K562 (cell line): ENCODE measurements around the gene SHISA7. TPM values are rescaled to one million over a fixed set of nuclear protein-coding genes. Genes with fewer than 3 reads are reported as not detected.

Source experiments
- ATAC-seq: fragments of 200-7000 bp; cut with Tn5 transposase; 3 replicates; pipeline ENCODE4 v1.9.1; 2020; ENCODE audit warnings: moderate library complexity
- BruUV-seq: library from RNA; stranded (reverse); fragments of 400-500 nt; replicated peaks from 2 replicates; lab custom pipeline; 2021; lab: Mats Ljungman, UMichigan
- CTCF ChIA-PET: fragments of 300-600 bp; formaldehyde crosslinking; extraction: SDS; loops from one replicate; lab custom pipeline; 2021; ENCODE audit warnings: low intra/inter-chr PET ratio; lab: Yijun Ruan, JAX
- POLR2A ChIA-PET: fragments of 300-600, 350-650 bp; sonication (Branson Sonifier 250); formaldehyde crosslinking; extraction: SDS; loops from one replicate; lab custom pipeline; 2021; ENCODE audit warnings: antibody characterized with exemption, inconsistent platforms; lab: Yijun Ruan, JAX
- DNase-seq, 4 experiments: peaks; one replicate each; pipeline versions ENCODE4 v3.0.0 to v3.0.0-alpha.2; 2011 to 2018; ENCODE audit warnings: low spot score in 3 of 4, mixed read lengths in 3 of 4; ENCODE audit errors: extremely low read depth in 1 of 4
- FAIRE-seq: peaks from 2 replicates; lab custom pipeline; 2011; peaks lifted over from hg19 to GRCh38; lab: Jason Lieb, UNC
- H2AFZ ChIP-seq: 2 replicates; pipeline ENCODE4 v1.6.0; 2011; ENCODE audit warnings: low read depth, low read length, control low read depth, inconsistent platforms
- H3K27ac ChIP-seq: fragments of 200-600 bp; 3 replicates; pipeline ENCODE4 v1.8.0; 2011; ENCODE audit warnings: low read depth, mild to moderate bottlenecking, control low read depth, inconsistent platforms, low read length, moderate library complexity, mixed read lengths; ENCODE audit errors: extremely low read depth
- H3K27me3 ChIP-seq, 2 experiments: fragments of 300-600 bp in 1 of 2; 2 replicates in 1 of 2; 3 replicates in 1 of 2; pipeline versions ENCODE4 v1.6.0 to v1.8.0; 2011; ENCODE audit warnings: inconsistent platforms in 2 of 2, low read length in 2 of 2, mild to moderate bottlenecking in 1 of 2, mixed read lengths in 1 of 2, moderate library complexity in 1 of 2; ENCODE audit not compliant: control insufficient read depth in 2 of 2, insufficient read depth in 2 of 2
- H3K36me3 ChIP-seq: fragments of 300-600 bp; 3 replicates; pipeline ENCODE4 v1.8.0; 2011; ENCODE audit warnings: mild to moderate bottlenecking, low read length, inconsistent platforms; ENCODE audit not compliant: control insufficient read depth, insufficient read depth
- H3K4me1 ChIP-seq, 2 experiments: fragments of 200-600 bp in 1 of 2; replicated peaks in 1 of 2; 2 replicates in 1 of 2; 3 replicates in 1 of 2; pipeline versions ENCODE4 v1.5.1 to v1.8.0; 2011; ENCODE audit warnings: inconsistent platforms in 2 of 2, low read length in 2 of 2, mild to moderate bottlenecking in 1 of 2, mixed read lengths in 1 of 2, moderate library complexity in 1 of 2; ENCODE audit not compliant: control insufficient read depth in 2 of 2, insufficient read depth in 2 of 2
- H3K4me2 ChIP-seq: 2 replicates; pipeline ENCODE4 v1.6.1; 2011; ENCODE audit warnings: low read length, control low read depth, inconsistent platforms, mixed read lengths; ENCODE audit not compliant: insufficient read depth
- H3K4me3 ChIP-seq: fragments of 200-600 bp; sonication (generic), shearing (Covaris generic); 2 replicates; pipeline ENCODE4 v1.5.1; 2016; ENCODE audit warnings: control low read depth, inconsistent platforms
- H3K79me2 ChIP-seq: fragments of 200-600 bp; 3 replicates; pipeline ENCODE4 v1.8.0; 2011; ENCODE audit warnings: low read length, inconsistent platforms; ENCODE audit not compliant: control insufficient read depth, insufficient read depth
- H3K9ac ChIP-seq, 2 experiments: 2 replicates each; pipeline versions ENCODE4 v1.6.0 to v1.6.1; 2011; ENCODE audit warnings: low read depth in 2 of 2, low read length in 2 of 2, control low read depth in 1 of 2, inconsistent platforms in 1 of 2, mild to moderate bottlenecking in 1 of 2, mixed read lengths in 1 of 2; ENCODE audit not compliant: insufficient read depth in 1 of 2
- H3K9me1 ChIP-seq: one replicate; pipeline ENCODE4 v1.6.0; 2011; ENCODE audit warnings: inconsistent platforms, mild to moderate bottlenecking, low read length, moderate library complexity; ENCODE audit not compliant: control insufficient read depth, insufficient read depth
- H3K9me3 ChIP-seq: replicated peaks from 2 replicates; pipeline ENCODE4 v1.5.1; 2011; ENCODE audit warnings: low read depth, low read length, inconsistent platforms; ENCODE audit not compliant: control insufficient read depth, insufficient read depth
- H4K20me1 ChIP-seq: replicated peaks from 2 replicates; pipeline ENCODE4 v1.6.1; 2011; ENCODE audit warnings: low read length, inconsistent platforms, mixed read lengths; ENCODE audit not compliant: control insufficient read depth, insufficient read depth
- DNMT1 ChIP-seq: fragments of 450-650 bp; IDR thresholded peaks from 2 replicates; pipeline ENCODE4 v1.6.1; 2016; ENCODE audit warnings: antibody characterized with exemption, mild to moderate bottlenecking
- ETV1 ChIP-seq: fragments of 450-650 bp; conservative IDR thresholded peaks from 2 replicates; pipeline ENCODE4 v1.6.1; 2016; ENCODE audit warnings: missing genetic modification characterization, control low read depth, low read depth, missing compliant biosample characterization
- EZH2 ChIP-seq: IDR thresholded peaks from 2 replicates; pipeline ENCODE4 v1.6.1; 2012; ENCODE audit warnings: low read depth, mild to moderate bottlenecking, inconsistent platforms, low read length, borderline replicate concordance
- GABPB1 ChIP-seq: sonication (generic); formaldehyde crosslinking; IDR thresholded peaks from 2 replicates; pipeline ENCODE4 v1.8.0; 2022; ENCODE audit warnings: mild to moderate bottlenecking, missing genetic modification reagents
- JUND ChIP-seq, 2 experiments: IDR thresholded peaks; 2 replicates in 1 of 2; 3 replicates in 1 of 2; pipeline ENCODE4 v1.6.1; 2011; ENCODE audit warnings: borderline replicate concordance in 2 of 2, low read depth in 2 of 2, low read length in 2 of 2, improper control_type of control experiment in 1 of 2, missing biosample characterization in 1 of 2, missing genetic modification characterization in 1 of 2, missing genetic modification reagents in 1 of 2
- MXI1 ChIP-seq: IDR thresholded peaks from 2 replicates; pipeline ENCODE4 v1.6.1; 2011; ENCODE audit warnings: low read depth, mild to moderate bottlenecking, improper control_type of control experiment, low read length
- NCOA4 ChIP-seq: fragments of 450-650 bp; IDR thresholded peaks from 2 replicates; pipeline ENCODE4 v1.6.1; 2018; ENCODE audit warnings: mild to moderate bottlenecking; ENCODE audit not compliant: partially characterized antibody
- NEUROD1 ChIP-seq: fragments of 150-350 bp; IDR thresholded peaks from 2 replicates; pipeline ENCODE4 v1.6.1; 2014; ENCODE audit warnings: borderline replicate concordance, low read length, low read depth; ENCODE audit not compliant: partially characterized antibody
- POLR2A ChIP-seq: fragments of 450-650 bp; conservative IDR thresholded peaks from 2 replicates; pipeline ENCODE4 v1.6.1; 2016
- RBFOX2 ChIP-seq: fragments of 200-400 bp; formaldehyde crosslinking; IDR thresholded peaks from 2 replicates; pipeline ENCODE4 v1.6.1; 2017; ENCODE audit warnings: low read depth, mild to moderate bottlenecking, low read length, moderate library complexity
- ZBTB11 ChIP-seq, 3 experiments: fragments of 200-800 bp in 1 of 3; fragments of 250-450 bp in 1 of 3; fragments of 450-650 bp in 1 of 3; sonication (Bioruptor Pico) in 1 of 3; sonication (Bioruptor generic) in 1 of 3; formaldehyde crosslinking in 1 of 3; IDR thresholded peaks; 2 replicates each; pipeline versions ENCODE4 v1.6.1 to v1.8.0; 2016 to 2022; ENCODE audit warnings: mild to moderate bottlenecking in 2 of 3, missing genetic modification characterization in 2 of 3, missing compliant biosample characterization in 1 of 3, moderate library complexity in 1 of 3
- ZNF511 ChIP-seq: sonication (generic); formaldehyde crosslinking; IDR thresholded peaks from 2 replicates; pipeline ENCODE4 v1.8.0; 2022; ENCODE audit warnings: mild to moderate bottlenecking, missing genetic modification reagents
- ZNF740 ChIP-seq, 3 experiments: fragments of 200-800 bp in 1 of 3; sonication (Bioruptor generic) in 1 of 3; sonication (generic) in 1 of 3; formaldehyde crosslinking in 1 of 3; IDR thresholded peaks; 2 replicates each; pipeline versions ENCODE4 v1.6.1 to v1.8.0; 2016 to 2022; ENCODE audit warnings: mild to moderate bottlenecking in 2 of 3, missing compliant biosample characterization in 2 of 3, missing genetic modification characterization in 2 of 3, missing genetic modification reagents in 1 of 3
- WGBS: fragments of 100-300 bp; shearing (Covaris generic); methylation state at CpG from one replicate; pipeline ENCODE4 v1.1.6; 2016; ENCODE audit warnings: low coverage, mixed read lengths; ENCODE audit not compliant: insufficient coverage; ENCODE audit errors: missing lambda C conversion rate; 5-methylcytosine and 5-hydroxymethylcytosine counted together
- in situ Hi-C: fragments of 300-500 bp; cut with MboI; formaldehyde crosslinking; loops from 4 replicates; pipeline ENCODE4 v1.15.0; 2018; ENCODE audit warnings: inconsistent platforms, mixed read lengths
- intact Hi-C: fragments of 100-400 bp; cut with micrococcal nuclease; formaldehyde crosslinking; loops from 2 replicates; pipeline ENCODE4 v1.14.2; 2022
- polyA plus RNA-seq, 8 experiments: library from polyadenylated mRNA; depleted of rRNA in 4 of 8; stranded (reverse) in 5 of 8; unstranded in 3 of 8; fragments of >200 nt; fragmentation: Nextera tagmentation in 2 of 8; fragmentation: Illumina TruSeq in 1 of 8; extraction: Ambion mirVana in 2 of 8; extraction: Trizol in 1 of 8; gene quantifications; 2 replicates each; pipeline versions ENCODE4 v1.2.1 to v1.2.3, GENCODE V29; 2011 to 2014; ENCODE audit warnings: inconsistent platforms in 1 of 8, missing spikeins in 1 of 8
- total RNA-seq, 7 experiments: library from RNA; depleted of rRNA in 6 of 7; stranded (reverse); fragments of >200 nt in 6 of 7; fragmentation: Illumina TruSeq in 2 of 7; extraction: Trizol in 2 of 7; gene quantifications; 2 replicates each; pipeline versions ENCODE4 v1.2.1 to v1.2.3, GENCODE V29; 2011 to 2021; ENCODE audit warnings: low replicate concordance in 1 of 7

SHISA7 gene
- total and polyA plus RNA-seq, 9 of the 15 experiments (the other 6 are each of a cell fraction or from before 2014, with no cell fraction given) = 0.01 to 0.40 (median 0.07) TPM

- H3K4me3 ChIP-seq = peak within 1 kb of the TSS; percentile 80
- H3K27ac ChIP-seq = peak within 1 kb of the TSS; percentile 83
- peak; percentile 6 for FAIRE-seq
- peak; percentile 83 to 91 (median 90) for DNase-seq
- ATAC-seq = peak; percentile 83
- H3K79me2 ChIP-seq = peaks cover 12% of the 10 kb centered on the region
- ChIA-PET POLR2A (interaction anchor here (0.7 to 3.6 kb wide), 8 partner anchors 9 to 308 kb away, joined by 3 to 30 read pairs (median 6); partner anchors contain the start of genes ZNF628 and ZNF865), CTCF (no interaction called here)
- no peaks in the 10 kb centered on the region for H3K9me3 ChIP-seq
- H3K27me3 ChIP-seq = no peaks in the 10 kb centered on the region
- peaks cover 32% of the 10 kb centered on the region; the same call in 2 of the 3 replicates for H3K36me3 ChIP-seq
- no TSS peak for BruUV-seq
- peaks cover 25 to 70% of the 10 kb centered on the region in 2 experiments for H3K4me1 ChIP-seq
- H3K9me1 ChIP-seq = no peaks in the 10 kb centered on the region
- H3K4me2 ChIP-seq = peak within 1 kb of the TSS; percentile 87
- intact Hi-C loops = no loop called here
- H3K9ac ChIP-seq = peak within 1 kb of the TSS; percentile 82 to 98
- in situ Hi-C loops = no loop called here
- H2AFZ ChIP-seq = peak within 1 kb of the TSS; percentile 81
- no peaks in the 10 kb centered on the region for H4K20me1 ChIP-seq
- WGBS = 14% methylated on average over 36 of the region's 78 CpGs
- TF ChIP-seq ZNF740 (CRISPR knock-in tag; IDR thresholded peaks at IDR 0.05) = peak; percentile 35; the same call in 1 of the 2 replicates
- no peak for TF ChIP-seq ZNF740 (tag; IDR thresholded peaks at IDR 0.05)
- no peak for TF ChIP-seq EZH2
- peak; percentile 84 for TF ChIP-seq ETV1
- TF ChIP-seq JUND (IDR thresholded peaks at IDR 0.05; ENCODE audit: borderline replicate concordance, low read depth, low read length) = peak; percentile 81
- TF ChIP-seq JUND (tag; IDR thresholded peaks at IDR 0.05; ENCODE audit: borderline replicate concordance, low read depth, low read length) = peak; percentile 34; the same call in 1 of the 3 replicates
- TF ChIP-seq GABPB1 (CRISPR knock-in tag) = peak; percentile 98
- peak; percentile 53; the same call in 1 of the 2 replicates for TF ChIP-seq RBFOX2
- TF ChIP-seq NCOA4 = no peak
- peak; percentile 29; the same call in 1 of the 2 replicates for TF ChIP-seq DNMT1
- peak in 2 of 3 experiments; percentile 45 to 67; a peak in 2 of 6 replicates for TF ChIP-seq ZBTB11 (CRISPR knock-in tag; IDR thresholded peaks at IDR 0.05)
- 0 out of 2 replicates have a peak, but pooled peaks have one; percentile 17 for TF ChIP-seq ZNF511 (CRISPR knock-in tag)
- TF ChIP-seq POLR2A = peak; percentile 64
- TF ChIP-seq MXI1 = peak; percentile 86
- no peak for TF ChIP-seq NEUROD1
Measured at GRCh38 chr19:55484593-55485438, 41.7 kb upstream of the SHISA7 start, which contains the start of gene NAT14. Gene NAT14 (plus strand): TSS chr19:55485188. CDS start chr19:55485709, 521 bp downstream.
